Measurements from ENCODE around the gene SNX19.

DNA sequence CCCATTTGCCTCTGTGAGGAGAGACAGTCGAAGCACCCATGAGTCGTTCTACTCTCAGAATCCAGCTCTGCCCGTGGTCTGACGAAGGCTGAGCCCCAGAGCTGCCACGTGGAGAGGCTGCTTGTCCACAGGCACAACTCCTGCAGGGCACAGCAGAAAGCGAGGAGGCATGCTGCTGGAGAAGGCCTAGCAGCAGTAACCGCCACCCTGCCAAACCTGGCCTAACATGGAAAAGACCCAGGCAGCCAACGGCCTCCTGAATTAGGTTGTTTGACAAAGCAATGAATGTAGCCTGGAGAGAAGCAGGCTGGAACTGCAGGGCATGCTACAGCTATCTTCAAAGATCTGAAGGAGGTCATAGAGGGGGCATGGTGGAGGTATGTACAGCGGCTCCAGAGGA, 89.7 kb downstream of the SNX19 start:
- TF ChIP-seq, protein P1, sequence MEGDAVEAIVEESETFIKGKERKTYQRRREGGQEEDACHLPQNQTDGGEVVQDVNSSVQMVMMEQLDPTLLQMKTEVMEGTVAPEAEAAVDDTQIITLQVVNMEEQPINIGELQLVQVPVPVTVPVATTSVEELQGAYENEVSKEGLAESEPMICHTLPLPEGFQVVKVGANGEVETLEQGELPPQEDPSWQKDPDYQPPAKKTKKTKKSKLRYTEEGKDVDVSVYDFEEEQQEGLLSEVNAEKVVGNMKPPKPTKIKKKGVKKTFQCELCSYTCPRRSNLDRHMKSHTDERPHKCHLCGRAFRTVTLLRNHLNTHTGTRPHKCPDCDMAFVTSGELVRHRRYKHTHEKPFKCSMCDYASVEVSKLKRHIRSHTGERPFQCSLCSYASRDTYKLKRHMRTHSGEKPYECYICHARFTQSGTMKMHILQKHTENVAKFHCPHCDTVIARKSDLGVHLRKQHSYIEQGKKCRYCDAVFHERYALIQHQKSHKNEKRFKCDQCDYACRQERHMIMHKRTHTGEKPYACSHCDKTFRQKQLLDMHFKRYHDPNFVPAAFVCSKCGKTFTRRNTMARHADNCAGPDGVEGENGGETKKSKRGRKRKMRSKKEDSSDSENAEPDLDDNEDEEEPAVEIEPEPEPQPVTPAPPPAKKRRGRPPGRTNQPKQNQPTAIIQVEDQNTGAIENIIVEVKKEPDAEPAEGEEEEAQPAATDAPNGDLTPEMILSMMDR (IDR thresholded peaks at IDR 0.05): no peak
- TF ChIP-seq POLR2A (IDR thresholded peaks at IDR 0.05): no peak
- TF ChIP-seq POLR2AphosphoS5 (IDR thresholded peaks at IDR 0.05): no peak
